GM12878 (cell line): Measurements from ENCODE around the gene FILIP1L. TPM values are rescaled to one million over a fixed set of nuclear protein-coding genes. Genes with fewer than 3 reads are reported as not detected.

Experiments used
- ATAC-seq: fragments of 200-7000 bp; cut with Tn5 transposase; 3 replicates; pipeline ENCODE4 v1.9.1; 2020; ENCODE audit warnings: mild to moderate bottlenecking, moderate library complexity
- BruUV-seq: library from RNA; stranded (reverse); fragments of 400-500 nt; replicated peaks from 2 replicates; lab custom pipeline; 2021; lab: Mats Ljungman, UMichigan
- CTCF ChIA-PET: fragments of 300-600 bp; sonication (Branson Sonifier 250); formaldehyde crosslinking; extraction: SDS; loops from one replicate; lab custom pipeline; 2021; ENCODE audit warnings: inconsistent platforms; lab: Yijun Ruan, JAX
- POLR2A ChIA-PET: fragments of 350-600 bp; formaldehyde crosslinking; extraction: SDS; loops from one replicate; lab custom pipeline; 2021; ENCODE audit warnings: inconsistent platforms; lab: Charles Lee
- RAD21 ChIA-PET: fragments of 300-600 bp; sonication (Branson Sonifier 250); formaldehyde crosslinking; loops from one replicate; lab custom pipeline; 2023; ENCODE audit warnings: antibody characterized with exemption; ENCODE audit not compliant: unreplicated experiment; lab: Charles Lee
- SMC1A ChIA-PET: fragments of 300-600 bp; sonication (Branson Sonifier 250); formaldehyde crosslinking; loops from one replicate; lab custom pipeline; 2023; ENCODE audit not compliant: unreplicated experiment, uncharacterized antibody; lab: Charles Lee
- DNase-seq: peaks from one replicate; pipeline ENCODE4 v3.0.0-alpha.2; 2011; ENCODE audit warnings: low read depth, low spot score
- FAIRE-seq: peaks from 3 replicates; lab custom pipeline; 2011; peaks lifted over from hg19 to GRCh38; lab: Jason Lieb, UNC
- H2AFZ ChIP-seq: 2 replicates; pipeline ENCODE4 v1.6.0; 2011; ENCODE audit warnings: low read depth, low read length, control low read depth; ENCODE audit not compliant: control insufficient read depth
- H3K27ac ChIP-seq: 2 replicates; pipeline ENCODE4 v1.5.1; 2011; ENCODE audit warnings: control low read depth; ENCODE audit not compliant: control insufficient read depth, insufficient read depth
- H3K27me3 ChIP-seq, 2 experiments: replicated peaks in 1 of 2; 2 replicates each; pipeline versions ENCODE4 v1.6.0 to v1.6.1; 2011; ENCODE audit warnings: low read length in 1 of 2; ENCODE audit not compliant: control insufficient read depth in 2 of 2, insufficient read depth in 2 of 2
- H3K36me3 ChIP-seq, 2 experiments: 2 replicates each; pipeline ENCODE4 v1.5.1; 2011; ENCODE audit warnings: low read length in 1 of 2; ENCODE audit not compliant: control insufficient read depth in 2 of 2, insufficient read depth in 2 of 2
- H3K4me1 ChIP-seq: 2 replicates; pipeline ENCODE4 v1.6.1; 2011; ENCODE audit warnings: mild to moderate bottlenecking, low read length, moderate library complexity, mixed read lengths; ENCODE audit not compliant: control insufficient read depth, insufficient read depth
- H3K4me2 ChIP-seq: 2 replicates; pipeline ENCODE4 v1.6.0; 2011; ENCODE audit warnings: control low read depth; ENCODE audit not compliant: control insufficient read depth, insufficient read depth
- H3K4me3 ChIP-seq: fragments of 200-600 bp; sonication (generic); 2 replicates; pipeline ENCODE4 v1.5.1; 2016
- H3K79me2 ChIP-seq: 2 replicates; pipeline ENCODE4 v1.6.0; 2011; ENCODE audit warnings: low read length; ENCODE audit not compliant: control insufficient read depth, insufficient read depth
- H3K9ac ChIP-seq: 2 replicates; pipeline ENCODE4 v1.8.0; 2011; ENCODE audit warnings: low read length, control low read depth, mixed read lengths; ENCODE audit not compliant: control insufficient read depth, insufficient read depth
- H3K9me3 ChIP-seq: replicated peaks from 3 replicates; pipeline ENCODE4 v1.5.1; 2011; ENCODE audit warnings: mild to moderate bottlenecking, low read length; ENCODE audit not compliant: control insufficient read depth, insufficient read depth
- H4K20me1 ChIP-seq: 2 replicates; pipeline ENCODE4 v1.6.0; 2011; ENCODE audit not compliant: control insufficient read depth, insufficient read depth
- ATF7 ChIP-seq: fragments of 450-650 bp; IDR thresholded peaks from 2 replicates; pipeline ENCODE4 v1.6.1; 2016; ENCODE audit warnings: low read depth, mild to moderate bottlenecking
- CEBPZ ChIP-seq: fragments of 150-350 bp; IDR thresholded peaks from 2 replicates; pipeline ENCODE4 v1.6.1; 2016; ENCODE audit warnings: low read depth, low read length
- GATAD2B ChIP-seq: fragments of 450-650 bp; conservative IDR thresholded peaks from 2 replicates; pipeline ENCODE4 v1.6.1; 2017; ENCODE audit warnings: low read depth, mild to moderate bottlenecking, moderate library complexity
- HDGF ChIP-seq: fragments of 450-650 bp; IDR thresholded peaks from 2 replicates; pipeline ENCODE4 v1.6.1; 2016; ENCODE audit warnings: antibody characterized with exemption
- IKZF2 ChIP-seq, 2 experiments: fragments of 450-650 bp; IDR thresholded peaks; 2 replicates each; pipeline ENCODE4 v1.6.1; 2017; ENCODE audit warnings: mild to moderate bottlenecking in 2 of 2, moderate library complexity in 2 of 2
- KDM1A ChIP-seq: fragments of 200-600 bp; sonication (generic); IDR thresholded peaks from 2 replicates; pipeline ENCODE4 v1.6.1; 2016; ENCODE audit warnings: borderline replicate concordance
- LARP7 ChIP-seq: fragments of 450-650 bp; IDR thresholded peaks from 2 replicates; pipeline ENCODE4 v1.6.1; 2017; ENCODE audit warnings: mild to moderate bottlenecking
- PAX8 ChIP-seq: fragments of 450-650 bp; IDR thresholded peaks from 2 replicates; pipeline ENCODE4 v1.6.1; 2017; ENCODE audit warnings: mild to moderate bottlenecking, moderate library complexity
- TAF1 ChIP-seq: IDR thresholded peaks from 2 replicates; pipeline ENCODE4 v1.6.1; 2011; ENCODE audit warnings: mild to moderate bottlenecking, low read depth, low read length, borderline replicate concordance
- WRNIP1 ChIP-seq: IDR thresholded peaks from 2 replicates; pipeline ENCODE4 v1.6.1; 2011; ENCODE audit warnings: low read depth, low read length, improper control_type of control experiment, borderline replicate concordance
- ZBTB40 ChIP-seq: fragments of 450-650 bp; IDR thresholded peaks from 2 replicates; pipeline ENCODE4 v1.6.1; 2016; ENCODE audit warnings: mild to moderate bottlenecking, moderate library complexity, borderline replicate concordance
- ZNF24 ChIP-seq: fragments of 450-650 bp; IDR thresholded peaks from 2 replicates; pipeline ENCODE4 v1.6.1; 2017; ENCODE audit warnings: antibody characterized with exemption, mild to moderate bottlenecking
- WGBS: methylation state at CpG from one replicate; pipeline ENCODE4 v1.1.6; 2016; ENCODE audit warnings: low lambda C conversion rate; ENCODE audit not compliant: insufficient replicate concordance, insufficient coverage; ENCODE audit errors: missing lambda C conversion rate; 5-methylcytosine and 5-hydroxymethylcytosine counted together
- in situ Hi-C: fragments of 300-500 bp; cut with MboI; formaldehyde crosslinking; loops from 9 replicates; pipeline ENCODE4 v1.14.3; 2018; ENCODE audit warnings: mixed read lengths
- intact Hi-C: fragments of 100-400 bp; cut with micrococcal nuclease; formaldehyde crosslinking; loops from one replicate; pipeline ENCODE4 v1.14.2; 2022; ENCODE audit not compliant: unreplicated experiment
- polyA plus RNA-seq, 11 experiments: library from polyadenylated mRNA; depleted of rRNA in 4 of 11; unstranded in 6 of 11; stranded (reverse) in 5 of 11; fragments of >200 nt; fragmentation: Nextera tagmentation in 4 of 11; fragmentation: Illumina TruSeq in 1 of 11; extraction: Ambion mirVana in 4 of 11; extraction: Trizol in 1 of 11; gene quantifications; 1 replicate in 1 of 11; 2 replicates in 10 of 11; pipeline versions ENCODE4 v1.2.1 to v1.2.3, GENCODE V29; 2011 to 2016; ENCODE audit warnings: inconsistent platforms in 2 of 11, missing spikeins in 2 of 11, low read depth in 1 of 11
- total RNA-seq, 4 experiments: library from RNA; depleted of rRNA in 3 of 4; stranded (reverse); fragments of >200 nt in 3 of 4; fragmentation: Illumina TruSeq in 1 of 4; extraction: Trizol in 1 of 4; gene quantifications; 2 replicates each; pipeline versions ENCODE4 v1.2.1 to v1.2.3, GENCODE V29; 2013 to 2021
- TF ChIP-seq, protein P1 (sequence below): fragments of 450-650 bp; IDR thresholded peaks from 2 replicates; pipeline ENCODE4 v1.6.1; 2017; ENCODE audit warnings: mild to moderate bottlenecking

Gene FILIP1L
- total and polyA plus RNA-seq, 10 of the 15 experiments (the other 5 are each of a cell fraction or from before 2014, with no cell fraction given) = 0.24 to 6.1 (median 3.5) TPM

DNA sequence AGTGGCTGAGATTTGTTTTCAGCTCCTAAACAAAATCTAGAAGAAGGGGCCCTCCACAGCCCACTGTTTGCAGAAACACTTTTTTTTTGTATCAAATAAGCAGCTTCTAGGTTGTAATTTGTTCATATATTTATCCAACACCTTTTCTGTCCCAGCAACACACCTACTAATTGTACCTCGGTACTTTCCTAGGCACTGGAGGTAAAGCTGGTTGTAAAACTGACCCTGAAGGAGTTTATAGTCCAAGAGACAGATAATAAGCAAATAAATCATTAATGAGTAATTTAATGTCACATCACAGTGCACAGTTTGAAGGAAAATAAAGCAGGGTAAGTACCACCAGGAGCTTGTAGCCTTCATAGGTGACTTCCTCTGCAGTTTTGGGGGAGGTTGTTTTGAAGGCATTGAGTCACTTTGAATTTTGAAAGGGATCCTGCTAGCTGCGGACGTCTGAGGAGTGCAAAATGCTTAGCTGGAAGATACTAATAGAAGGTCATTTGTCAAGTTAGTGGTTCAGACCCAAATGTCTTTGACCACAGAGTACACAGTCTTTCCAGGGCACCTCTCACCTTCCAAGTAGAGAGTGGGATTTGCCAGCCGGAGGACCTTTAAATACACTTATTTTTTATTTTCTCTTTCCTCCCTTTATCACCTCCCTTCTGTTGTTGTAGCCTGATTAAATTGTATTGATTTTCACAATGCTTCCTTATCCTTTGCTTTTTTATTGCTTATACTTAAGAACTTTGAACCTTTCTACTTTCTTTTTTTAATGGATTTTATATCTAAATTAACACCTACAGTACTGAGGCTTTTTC is 242.9 kb downstream of the FILIP1L start:
- Histone ChIP-seq H3K4me2 (no peak overlapping the region), H3K27me3 (no peaks in the 10 kb centered on the region), H3K4me1 (peaks cover 32% of the 10 kb centered on the region), H4K20me1 (no peaks in the 10 kb centered on the region), H3K27ac (no peak overlapping the region), H3K36me3 (no peaks in the 10 kb centered on the region), H3K9me3 (no peaks in the 10 kb centered on the region), H3K79me2 (peaks cover 21% of the 10 kb centered on the region), H3K4me3 (no peak overlapping the region), H2AFZ (no peak overlapping the region), H3K9ac (no peak overlapping the region)
- in situ Hi-C loops = no loop called here
- DNase-seq = no peak
- intact Hi-C loops = loop anchor here (2.0 kb wide), 1 partner anchor 175 kb away; no protein-coding TSS in a partner anchor
- ATAC-seq = no peak
- ChIA-PET SMC1A (interaction anchor here (0.7 to 3.3 kb wide), 7 partner anchors 11 to 135 kb away, joined by 3 to 13 read pairs (median 5); no protein-coding TSS in a partner anchor), POLR2A (interaction anchor here (0.7 to 1.2 kb wide), 2 partner anchors 9 to 445 kb away, joined by 3 read pairs; no protein-coding TSS in a partner anchor), CTCF (interaction anchor here (0.6 to 0.8 kb wide), 2 partner anchors 27 to 515 kb away, joined by 3 to 4 read pairs; no protein-coding TSS in a partner anchor), RAD21 (interaction anchor here (0.8 to 1.7 kb wide), 5 partner anchors 12 to 176 kb away, joined by 3 to 5 read pairs (median 3); no protein-coding TSS in a partner anchor)
- no TSS peak for BruUV-seq
- FAIRE-seq = no peak
- 97% methylated on average over 4 of the region's 4 CpGs for WGBS
- TF ChIP-seq LARP7 = no peak
- TF ChIP-seq TAF1 = no peak
- no peak for TF ChIP-seq WRNIP1
- no peak for TF ChIP-seq CEBPZ
- TF ChIP-seq PAX8 = no peak
- no peak for TF ChIP-seq IKZF2 (IDR thresholded peaks at IDR 0.05)
- TF ChIP-seq KDM1A = no peak
- TF ChIP-seq GATAD2B = no peak
- TF ChIP-seq, protein P1, sequence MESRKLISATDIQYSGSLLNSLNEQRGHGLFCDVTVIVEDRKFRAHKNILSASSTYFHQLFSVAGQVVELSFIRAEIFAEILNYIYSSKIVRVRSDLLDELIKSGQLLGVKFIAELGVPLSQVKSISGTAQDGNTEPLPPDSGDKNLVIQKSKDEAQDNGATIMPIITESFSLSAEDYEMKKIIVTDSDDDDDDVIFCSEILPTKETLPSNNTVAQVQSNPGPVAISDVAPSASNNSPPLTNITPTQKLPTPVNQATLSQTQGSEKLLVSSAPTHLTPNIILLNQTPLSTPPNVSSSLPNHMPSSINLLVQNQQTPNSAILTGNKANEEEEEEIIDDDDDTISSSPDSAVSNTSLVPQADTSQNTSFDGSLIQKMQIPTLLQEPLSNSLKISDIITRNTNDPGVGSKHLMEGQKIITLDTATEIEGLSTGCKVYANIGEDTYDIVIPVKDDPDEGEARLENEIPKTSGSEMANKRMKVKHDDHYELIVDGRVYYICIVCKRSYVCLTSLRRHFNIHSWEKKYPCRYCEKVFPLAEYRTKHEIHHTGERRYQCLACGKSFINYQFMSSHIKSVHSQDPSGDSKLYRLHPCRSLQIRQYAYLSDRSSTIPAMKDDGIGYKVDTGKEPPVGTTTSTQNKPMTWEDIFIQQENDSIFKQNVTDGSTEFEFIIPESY = no peak
- no peak for TF ChIP-seq ATF7
- no peak for TF ChIP-seq ZBTB40
- TF ChIP-seq ZNF24 = no peak
- no peak for TF ChIP-seq HDGF
